GM13976 (cell line): Measurements from ENCODE around the gene DMRTC2.
"Not testable (repeated sequence)": the region's sequence is repeated elsewhere in the genome, so short reads cannot be mapped to it uniquely, and the experiment has no call there.

Experiments used
- DNase-seq: peaks from one replicate; pipeline ENCODE4 v3.0.0; 2012; ENCODE audit warnings: low spot score
- CTCF ChIP-seq: IDR thresholded peaks from 2 replicates; pipeline ENCODE4 v1.5.1; 2012; ENCODE audit warnings: borderline replicate concordance, mild to moderate bottlenecking; ENCODE audit not compliant: insufficient read depth; ENCODE audit errors: extremely low read depth, missing control alignments, control extremely low read depth
- in situ Hi-C: fragments of 300-500 bp; cut with MboI; formaldehyde crosslinking; loops from one replicate; pipeline ENCODE4 v1.12.0; 2022; ENCODE audit warnings: low sequenced_read_pairs, mixed read lengths, inconsistent platforms; ENCODE audit not compliant: unreplicated experiment

The DMRTC2 gene

GRCh38 chr19:41872775-41873647, 28.2 kb downstream of the DMRTC2 start:
- in situ Hi-C loops, result no loop called here
- peak; percentile 90 for TF ChIP-seq CTCF
- no peak for DNase-seq

GRCh38 chr19:41875973-41876372, 31.1 kb downstream of the DMRTC2 start:
- in situ Hi-C loops, DNase-seq: not testable (repeated sequence)

- in situ Hi-C loops, result no loop called here
- no peak for TF ChIP-seq CTCF
- DNase-seq, result peak; percentile 84
Observed at GRCh38 chr19:41876847-41877832, 32.3 kb downstream of the DMRTC2 start, which contains the start of gene CD79A. Gene CD79A, plus strand, starts transcription at chr19:41877279. Its CDS starts 26 bp downstream, at chr19:41877305.

GRCh38 chr19:41877916-41878905, 33.4 kb downstream of the DMRTC2 start:
- no peak for TF ChIP-seq CTCF
- in situ Hi-C loops, result no loop called here
- peak; percentile 77 for DNase-seq

GRCh38 chr19:41879080-41879479, 34.2 kb downstream of the DMRTC2 start:
- no peak for TF ChIP-seq CTCF
- no peak for DNase-seq
- in situ Hi-C loops, result no loop called here

- no peak for TF ChIP-seq CTCF
- DNase-seq, result no peak
- in situ Hi-C loops, result loop anchor here (10.0 kb wide), 1 partner anchor 65 kb away; no protein-coding TSS in a partner anchor
Observed at GRCh38 chr19:41879670-41880328, 35.0 kb downstream of the DMRTC2 start.
